HepG2 (cell line): ENCODE results near the gene ATP5MG. TPM values are rescaled to one million over a fixed set of nuclear protein-coding genes. Genes with fewer than 3 reads are reported as not detected.

Experiments used
- ATAC-seq: fragments of 200-7000 bp; cut with Tn5 transposase; 3 replicates; pipeline ENCODE4 v1.9.1; 2020; ENCODE audit warnings: mild to moderate bottlenecking, moderate library complexity
- BruUV-seq: library from RNA; stranded (reverse); fragments of 400-500 nt; replicated peaks from 2 replicates; lab custom pipeline; 2021; lab: Mats Ljungman, UMichigan
- CTCF ChIA-PET: fragments of 300-600 bp; formaldehyde crosslinking; extraction: SDS; loops from one replicate; lab custom pipeline; 2021; ENCODE audit warnings: low total read pairs, inconsistent platforms, low intra/inter-chr PET ratio; lab: Yijun Ruan, JAX
- POLR2A ChIA-PET: fragments of 350-600 bp; sonication (Branson Sonifier 250); formaldehyde crosslinking; loops from one replicate; lab custom pipeline; 2020; ENCODE audit warnings: antibody characterized with exemption, inconsistent platforms; lab: Yijun Ruan, JAX
- DNase-seq: peaks from one replicate; pipeline ENCODE4 v3.0.0-alpha.2; 2015; ENCODE audit warnings: low spot score
- FAIRE-seq: peaks from 3 replicates; lab custom pipeline; 2011; peaks lifted over from hg19 to GRCh38; lab: Jason Lieb, UNC
- H2AFZ ChIP-seq: one replicate; pipeline ENCODE4 v1.6.1; 2011; ENCODE audit warnings: low read length, inconsistent platforms
- H3K27ac ChIP-seq: fragments of 300-600 bp; 3 replicates; pipeline ENCODE4 v1.8.0; 2011; ENCODE audit warnings: mixed run types, mild to moderate bottlenecking, mixed read lengths, low read length, inconsistent platforms; ENCODE audit not compliant: insufficient read depth; ENCODE audit errors: extremely low read length
- H3K27me3 ChIP-seq, 2 experiments: fragments of 200-600 bp in 1 of 2; 2 replicates in 1 of 2; 3 replicates in 1 of 2; pipeline versions ENCODE4 v1.6.0 to v1.8.0; 2011; ENCODE audit warnings: low read length in 2 of 2, mild to moderate bottlenecking in 2 of 2, moderate library complexity in 2 of 2, inconsistent platforms in 1 of 2; ENCODE audit not compliant: insufficient read depth in 2 of 2, control insufficient read depth in 1 of 2
- H3K36me3 ChIP-seq, 2 experiments: fragments of 200-600 bp in 1 of 2; replicated peaks in 1 of 2; 2 replicates in 1 of 2; 3 replicates in 1 of 2; pipeline versions ENCODE4 v1.5.1 to v1.8.0; 2011; ENCODE audit warnings: low read length in 2 of 2, inconsistent platforms in 1 of 2; ENCODE audit not compliant: insufficient read depth in 2 of 2, control insufficient read depth in 1 of 2
- H3K4me1 ChIP-seq: 2 replicates; pipeline ENCODE4 v1.5.1; 2012; ENCODE audit warnings: low read length, inconsistent platforms; ENCODE audit not compliant: insufficient read depth
- H3K4me2 ChIP-seq: 2 replicates; pipeline ENCODE4 v1.6.0; 2011; ENCODE audit warnings: low read depth, low read length, inconsistent platforms
- H3K4me3 ChIP-seq, 3 experiments: fragments of 200-600 bp in 1 of 3; sonication (generic), shearing (Covaris generic) in 1 of 3; replicated peaks in 1 of 3; 2 replicates each; pipeline ENCODE4 v1.5.1; 2011 to 2016; ENCODE audit warnings: low read length in 3 of 3, inconsistent platforms in 2 of 3, low read depth in 2 of 3, mild to moderate bottlenecking in 2 of 3, control low read depth in 1 of 3, mixed read lengths in 1 of 3; ENCODE audit not compliant: insufficient read depth in 1 of 3
- H3K79me2 ChIP-seq: one replicate; pipeline ENCODE4 v1.6.1; 2011; ENCODE audit warnings: low read length, inconsistent platforms; ENCODE audit not compliant: insufficient read depth
- H3K9ac ChIP-seq: 2 replicates; pipeline ENCODE4 v1.6.0; 2011; ENCODE audit warnings: mild to moderate bottlenecking, low read depth, low read length, inconsistent platforms; ENCODE audit not compliant: insufficient read depth
- H3K9me3 ChIP-seq: 2 replicates; pipeline ENCODE4 v1.5.1; 2012; ENCODE audit warnings: mild to moderate bottlenecking, low read length
- H4K20me1 ChIP-seq: 2 replicates; pipeline ENCODE4 v1.6.0; 2011; ENCODE audit warnings: inconsistent platforms, mild to moderate bottlenecking, low read length, moderate library complexity; ENCODE audit not compliant: insufficient read depth
- ATAD3A ChIP-seq: sonication (generic); formaldehyde crosslinking; IDR thresholded peaks from 2 replicates; pipeline ENCODE4 v1.4.0; 2020; ENCODE audit warnings: missing genetic modification reagents
- FIP1L1 ChIP-seq: fragments of 200-400 bp; formaldehyde crosslinking; IDR thresholded peaks from 2 replicates; pipeline ENCODE4 v1.6.1; 2018; ENCODE audit warnings: low read depth, mild to moderate bottlenecking, low read length, moderate library complexity, borderline replicate concordance; ENCODE audit not compliant: insufficient read depth
- GABPA ChIP-seq, 2 experiments: IDR thresholded peaks; 2 replicates each; pipeline ENCODE4 v1.6.1; 2011 to 2016; ENCODE audit warnings: low read depth in 2 of 2, low read length in 1 of 2, missing biosample characterization in 1 of 2, missing genetic modification characterization in 1 of 2
- GPN1 ChIP-seq: sonication (generic); formaldehyde crosslinking; IDR thresholded peaks from 2 replicates; pipeline ENCODE4 v1.5.1; 2020; ENCODE audit warnings: missing genetic modification reagents, borderline replicate concordance
- IRX3 ChIP-seq: sonication (generic); formaldehyde crosslinking; IDR thresholded peaks from 2 replicates; pipeline ENCODE4 v1.8.1; 2023; ENCODE audit warnings: mild to moderate bottlenecking, low read depth, missing genetic modification reagents, borderline replicate concordance
- MAFF ChIP-seq: IDR thresholded peaks from 2 replicates; pipeline ENCODE4 v1.6.1; 2011; ENCODE audit warnings: low read depth, low read length, improper control_type of control experiment
- MAFK ChIP-seq, 2 experiments: IDR thresholded peaks in 1 of 2; conservative IDR thresholded peaks in 1 of 2; 2 replicates each; pipeline ENCODE4 v1.6.1; 2011; ENCODE audit warnings: improper control_type of control experiment in 2 of 2, low read length in 2 of 2
- MAZ ChIP-seq, 2 experiments: sonication (generic) in 1 of 2; formaldehyde crosslinking in 1 of 2; IDR thresholded peaks; 2 replicates each; pipeline versions ENCODE4 v1.5.0 to v1.6.1; 2012 to 2020; ENCODE audit warnings: low read depth in 2 of 2, mild to moderate bottlenecking in 2 of 2, borderline replicate concordance in 1 of 2, improper control_type of control experiment in 1 of 2, low read length in 1 of 2, missing genetic modification reagents in 1 of 2, moderate library complexity in 1 of 2
- RCOR2 ChIP-seq: IDR thresholded peaks from 2 replicates; pipeline ENCODE4 v1.6.1; 2016; ENCODE audit warnings: missing biosample characterization, missing genetic modification reagents
- REPIN1 ChIP-seq: sonication (generic); formaldehyde crosslinking; IDR thresholded peaks from 2 replicates; pipeline ENCODE4 v1.8.0; 2022; ENCODE audit warnings: missing genetic modification reagents, low read depth, mild to moderate bottlenecking, borderline replicate concordance
- SMAD1 ChIP-seq: sonication (generic); formaldehyde crosslinking; IDR thresholded peaks from 2 replicates; pipeline ENCODE4 v1.4.0; 2020; ENCODE audit warnings: missing genetic modification reagents, low read depth, mild to moderate bottlenecking, borderline replicate concordance
- ZNF496 ChIP-seq: sonication (generic); formaldehyde crosslinking; IDR thresholded peaks from 2 replicates; pipeline ENCODE4 v1.8.1; 2023; ENCODE audit warnings: mild to moderate bottlenecking, moderate library complexity, missing genetic modification reagents; ENCODE audit not compliant: insufficient replicate concordance
- in situ Hi-C: cut with HindIII; loops from 2 replicates; pipeline ENCODE4 v1.10.0; 2017; ENCODE audit warnings: low pct_unique_long_range_greater_than_20kb; ENCODE audit not compliant: extremely low pct_ligation_motif_present
- intact Hi-C: fragments of 100-400 bp; cut with micrococcal nuclease; formaldehyde crosslinking; loops from one replicate; pipeline ENCODE4 v1.10.0; 2022; ENCODE audit not compliant: unreplicated experiment
- polyA plus RNA-seq, 8 experiments: library from polyadenylated mRNA; depleted of rRNA in 3 of 8; stranded (reverse) in 7 of 8; unstranded in 1 of 8; fragments of >200 nt; fragmentation: Illumina TruSeq in 4 of 8; extraction: Trizol in 4 of 8; gene quantifications; 2 replicates each; pipeline versions ENCODE4 v1.2.1 to v1.2.3, GENCODE V29; 2011 to 2016; ENCODE audit warnings: low read depth in 4 of 8, missing spikeins in 1 of 8, mixed read lengths in 1 of 8; ENCODE audit not compliant: insufficient read depth in 1 of 8
- total RNA-seq, 5 experiments: library from RNA; depleted of rRNA; stranded (reverse); fragments of >200 nt; fragmentation: Illumina TruSeq; extraction: Trizol; gene quantifications; 2 replicates each; pipeline ENCODE4 v1.2.3, GENCODE V29; 2016; ENCODE audit warnings: low read depth in 1 of 5

The ATP5MG gene
- total and polyA plus RNA-seq, 2 of the 13 experiments (the other 11 are each of a cell fraction or from before 2014, with no cell fraction given): 260 to 320 TPM

- Histone ChIP-seq H3K36me3 (peaks cover 9 to 30% of the 10 kb centered on the region in 2 experiments; a peak in 4 of 5 replicates), H3K9me3 (no peaks in the 10 kb centered on the region), H3K27ac (no peak overlapping the region), H3K4me3 (no peak overlapping the region), H4K20me1 (0 out of 2 replicates have a peak, but pooled peaks cover 7% of the 10 kb centered on the region), H3K27me3 (no peaks in the 10 kb centered on the region; a peak in 1 of 5 replicates), H3K4me2 (no peak overlapping the region), H3K4me1 (peaks cover 15% of the 10 kb centered on the region), H2AFZ (no peak overlapping the region), H3K9ac (no peak overlapping the region), H3K79me2 (peaks cover 10% of the 10 kb centered on the region)
- in situ Hi-C loops: no loop called here
- TF ChIP-seq ATAD3A (CRISPR knock-in tag) (no peak), IRX3 (CRISPR knock-in tag) (no peak), FIP1L1 (no peak), MAZ (IDR thresholded peaks at IDR 0.05; ENCODE audit: borderline replicate concordance, low read depth, low read length) (no peak), MAZ (CRISPR knock-in tag; IDR thresholded peaks at IDR 0.05; ENCODE audit: low read depth) (no peak), MAFF (peak; percentile 51), GABPA (IDR thresholded peaks at IDR 0.05; ENCODE audit: low read depth, low read length) (no peak), GABPA (CRISPR knock-in tag; IDR thresholded peaks at IDR 0.05; ENCODE audit: low read depth) (no peak), ZNF496 (no peak), MAFK (conservative IDR thresholded peaks at IDR 0.05 in 1 of 2, IDR thresholded peaks at IDR 0.05 in 1 of 2; ENCODE audit: low read length in 2 of 2) (peak; percentile 58 to 71), REPIN1 (no peak), GPN1 (CRISPR knock-in tag) (no peak), SMAD1 (CRISPR knock-in tag) (no peak), RCOR2 (CRISPR knock-in tag) (no peak)
- intact Hi-C loops: no loop called here
- POLR2A ChIA-PET: no interaction called here
- DNase-seq (no peak), ATAC-seq (no peak), FAIRE-seq (no peak)
- CTCF ChIA-PET: no interaction called here
- no TSS peak for BruUV-seq
Observed at GRCh38 chr11:118397448-118397847, 4.0 kb upstream of the ATP5MG start.
